Natural killer cell (primary cell): ENCODE data around the gene PPP3R2. TPM values are rescaled to one million over a fixed set of nuclear protein-coding genes. Genes with fewer than 3 reads are reported as not detected.

Experiments
- ATAC-seq, 3 donors: fragments of 150-1000 bp in 2 of 3; fragments of 200-7000 bp in 1 of 3; cut with Tn5 transposase; 1 replicate in 1 of 3; 2 replicates in 2 of 3; pipeline ENCODE4 v1.10.0; 2021; ENCODE audit warnings: mild to moderate bottlenecking in 2 of 3, moderate library complexity in 2 of 3
- DNase-seq, 2 donors: peaks; one replicate each; pipeline versions ENCODE4 v3.0.0 to v3.0.0-alpha.2; 2013 to 2021; ENCODE audit warnings: mixed read lengths in 1 of 2
- H3K27ac ChIP-seq: one replicate; pipeline ENCODE4 v1.5.1; 2013; ENCODE audit warnings: mild to moderate bottlenecking, low read length
- H3K27me3 ChIP-seq: one replicate; pipeline ENCODE4 v1.6.1; 2013; ENCODE audit warnings: low read length; ENCODE audit not compliant: control insufficient read depth, insufficient read depth
- H3K36me3 ChIP-seq: one replicate; pipeline ENCODE4 v1.6.1; 2013; ENCODE audit warnings: low read length; ENCODE audit not compliant: control insufficient read depth, insufficient read depth
- H3K4me1 ChIP-seq: one replicate; pipeline ENCODE4 v1.6.1; 2013; ENCODE audit warnings: low read length; ENCODE audit not compliant: control insufficient read depth, insufficient read depth
- H3K4me3 ChIP-seq: one replicate; pipeline ENCODE4 v1.5.1; 2013; ENCODE audit warnings: low read length
- H3K9me3 ChIP-seq: one replicate; pipeline ENCODE4 v1.6.1; 2013; ENCODE audit warnings: low read length; ENCODE audit not compliant: control insufficient read depth, insufficient read depth
- H3K27ac Mint-ChIP-seq, 2 donors: one replicate each; pipeline ENCODE4 v1.8.0; 2022; ENCODE audit warnings: mild to moderate bottlenecking in 2 of 2, mixed read lengths in 2 of 2, moderate library complexity in 1 of 2
- H3K27me3 Mint-ChIP-seq, 2 donors: one replicate each; pipeline ENCODE4 v1.8.0; 2022; ENCODE audit warnings: low read depth in 2 of 2, mixed read lengths in 2 of 2
- H3K36me3 Mint-ChIP-seq: one replicate; pipeline ENCODE4 v1.8.0; 2022; ENCODE audit warnings: mixed read lengths
- H3K4me1 Mint-ChIP-seq, 2 donors: one replicate each; pipeline ENCODE4 v1.8.0; 2022; ENCODE audit warnings: mixed read lengths in 2 of 2
- H3K4me3 Mint-ChIP-seq: one replicate; pipeline ENCODE4 v1.8.0; 2022; ENCODE audit warnings: mild to moderate bottlenecking, moderate library complexity, mixed read lengths
- H3K9me3 Mint-ChIP-seq, 2 donors: one replicate each; pipeline ENCODE4 v1.8.0; 2022; ENCODE audit warnings: mixed read lengths in 2 of 2
- CTCF ChIP-seq: fragments of 200-600 bp; IDR thresholded peaks from one replicate; pipeline ENCODE4 v1.8.0; 2022; ENCODE audit warnings: antibody characterized with exemption
- WGBS: methylation state at CpG from one replicate; pipeline ENCODE4 v1.1.7; 2013; ENCODE audit warnings: missing lambda C conversion rate; ENCODE audit not compliant: insufficient coverage; 5-methylcytosine and 5-hydroxymethylcytosine counted together
- intact Hi-C: fragments of 100-400 bp; cut with micrococcal nuclease; formaldehyde crosslinking; loops from one replicate; pipeline ENCODE4 v1.14.2; 2022
- total RNA-seq, 4 donors: library from RNA; stranded (reverse); fragments of 120-200 nt in 1 of 4; gene quantifications; one replicate each; pipeline versions ENCODE4 v1.2.3 to v1.2.4, GENCODE V29; 2013 to 2022

PPP3R2 gene
- total RNA-seq, 3 donors from 2014 or later (not counting 1 experiment from before 2014, with no cell fraction given) = not detected

GRCh38 chr9:101579711-101580545, 14.8 kb downstream of the PPP3R2 start:
- DNase-seq = no peak
- H3K4me1 Mint-ChIP-seq = peaks cover 0 to 6% of the 10 kb centered on the region in 2 donors

GRCh38 chr9:101578378-101578777, 16.4 kb downstream of the PPP3R2 start:
- intact Hi-C loops = no loop called here
- Mint-ChIP-seq H3K9me3 (no peaks in the 10 kb centered on the region), H3K27ac (no peak overlapping the region), H3K27me3 (no peaks in the 10 kb centered on the region), H3K4me1 (peaks cover 0 to 6% of the 10 kb centered on the region in 2 donors), H3K4me3 (no peak overlapping the region), H3K36me3 (no peaks in the 10 kb centered on the region)
- Histone ChIP-seq H3K27ac (no peak overlapping the region), H3K9me3 (no peaks in the 10 kb centered on the region), H3K4me3 (no peak overlapping the region), H3K4me1 (no peaks in the 10 kb centered on the region), H3K36me3 (no peaks in the 10 kb centered on the region), H3K27me3 (no peaks in the 10 kb centered on the region)
- WGBS = 79% methylated on average over 3 of the region's 3 CpGs
- no peak for TF ChIP-seq CTCF
- ATAC-seq = no peak
- DNase-seq = no peak

More at GRCh38 chr9:101579711-101580545, 14.8 kb downstream of the PPP3R2 start:
- no peaks in the 10 kb centered on the region for H3K27me3 ChIP-seq
- TF ChIP-seq CTCF = no peak
- H3K4me1 ChIP-seq = no peaks in the 10 kb centered on the region
- no peak overlapping the region for H3K4me3 ChIP-seq
- H3K9me3 ChIP-seq = no peaks in the 10 kb centered on the region
- ATAC-seq = no peak
- 91% methylated on average over 6 of the region's 6 CpGs for WGBS
- intact Hi-C loops = no loop called here
- Mint-ChIP-seq H3K27ac (no peak overlapping the region), H3K36me3 (no peaks in the 10 kb centered on the region), H3K4me3 (no peak overlapping the region), H3K27me3 (no peaks in the 10 kb centered on the region), H3K9me3 (no peaks in the 10 kb centered on the region)
- H3K36me3 ChIP-seq = no peaks in the 10 kb centered on the region
- H3K27ac ChIP-seq = no peak overlapping the region

- Histone ChIP-seq H3K27ac (no peak overlapping the region), H3K36me3 (no peaks in the 10 kb centered on the region), H3K27me3 (no peaks in the 10 kb centered on the region), H3K4me1 (no peaks in the 10 kb centered on the region), H3K9me3 (no peaks in the 10 kb centered on the region), H3K4me3 (no peak overlapping the region)
- Mint-ChIP-seq H3K27ac (no peak overlapping the region), H3K9me3 (no peaks in the 10 kb centered on the region), H3K27me3 (no peaks in the 10 kb centered on the region), H3K4me3 (no peak overlapping the region), H3K36me3 (peaks cover 7% of the 10 kb centered on the region), H3K4me1 (peaks cover 0 to 6% of the 10 kb centered on the region in 2 donors)
- no peak for TF ChIP-seq CTCF
- intact Hi-C loops = no loop called here
- ATAC-seq (no peak), DNase-seq (no peak)
Observed at GRCh38 chr9:101574731-101575333, 19.9 kb downstream of the PPP3R2 start.
